GM13976 (cell line): Measurements from ENCODE around the gene PTRHD1.

Experiments
- DNase-seq: peaks from one replicate; pipeline ENCODE4 v3.0.0; 2012; ENCODE audit warnings: low spot score
- CTCF ChIP-seq: IDR thresholded peaks from 2 replicates; pipeline ENCODE4 v1.5.1; 2012; ENCODE audit warnings: borderline replicate concordance, mild to moderate bottlenecking; ENCODE audit not compliant: insufficient read depth; ENCODE audit errors: extremely low read depth, missing control alignments, control extremely low read depth
- in situ Hi-C: fragments of 300-500 bp; cut with MboI; formaldehyde crosslinking; loops from one replicate; pipeline ENCODE4 v1.12.0; 2022; ENCODE audit warnings: low sequenced_read_pairs, mixed read lengths, inconsistent platforms; ENCODE audit not compliant: unreplicated experiment

Gene PTRHD1

GRCh38 chr2:24818721-24819167 lies 25.6 kb upstream of the PTRHD1 start:
- no peak for TF ChIP-seq CTCF
- in situ Hi-C loops, result loop anchor here (10.0 kb wide), 1 partner anchor 404 kb away; no protein-coding TSS in a partner anchor
- no peak for DNase-seq

GRCh38 chr2:24816884-24817283 lies 23.7 kb upstream of the PTRHD1 start:
- in situ Hi-C loops, result loop anchor here (10.0 kb wide), 1 partner anchor 402 kb away; no protein-coding TSS in a partner anchor
- DNase-seq, result no peak
- TF ChIP-seq CTCF, result no peak

GRCh38 chr2:24816404-24816803 lies 23.2 kb upstream of the PTRHD1 start:
- no peak for TF ChIP-seq CTCF

DNA sequence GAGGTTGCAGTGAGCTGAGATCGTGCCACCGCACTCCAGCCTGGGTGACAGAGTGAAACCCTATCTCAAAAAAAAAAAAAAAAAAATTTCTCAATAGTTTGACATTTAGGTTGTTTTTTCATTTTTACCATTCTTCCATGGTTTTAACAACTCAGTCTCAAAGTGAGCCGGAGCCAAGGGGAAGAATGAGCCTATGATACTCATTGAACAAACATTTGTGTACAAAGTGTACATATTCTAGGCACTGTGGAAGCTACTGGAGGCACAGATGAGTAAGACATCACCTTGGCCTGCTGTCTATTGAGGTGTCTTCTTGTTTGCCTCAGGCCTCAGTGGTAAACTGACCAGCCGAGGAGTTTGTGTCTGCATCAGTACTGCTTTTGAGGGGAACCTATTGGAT lies 22.0 kb upstream of the PTRHD1 start:
- TF ChIP-seq CTCF, result no peak
- DNase-seq, result no peak
- in situ Hi-C loops, result loop anchor here (10.0 kb wide), 1 partner anchor 400 kb away; no protein-coding TSS in a partner anchor

More at GRCh38 chr2:24816404-24816803, 23.2 kb upstream of the PTRHD1 start:
- no peak for DNase-seq
- in situ Hi-C loops, result loop anchor here (10.0 kb wide), 1 partner anchor 402 kb away; no protein-coding TSS in a partner anchor

- no peak for DNase-seq
- in situ Hi-C loops, result loop anchor here (10.0 kb wide), 1 partner anchor 400 kb away; no protein-coding TSS in a partner anchor
- no peak for TF ChIP-seq CTCF
These were observed 21.3 kb upstream of the PTRHD1 start for GRCh38 chr2:24814516-24814915.

- in situ Hi-C loops, result loop anchor here (10.0 kb wide), 1 partner anchor 399 kb away; no protein-coding TSS in a partner anchor
- no peak for TF ChIP-seq CTCF
- no peak for DNase-seq
These were observed 20.5 kb upstream of the PTRHD1 start for GRCh38 chr2:24813691-24814137.
